Breast epithelium (tissue), 4 donors: ENCODE results near the gene CWC27. TPM values are rescaled to one million over a fixed set of nuclear protein-coding genes. Genes with fewer than 3 reads are reported as not detected.

ENCODE experiments used
- DNase-seq, 2 donors: peaks; one replicate each; pipeline ENCODE4 v3.0.0-alpha.2; 2019; ENCODE audit warnings: low spot score in 2 of 2
- H3K27ac ChIP-seq, 2 donors: fragments of 200-600 bp; sonication (generic) in 1 of 2; one replicate each; pipeline ENCODE4 v1.5.1; 2016 to 2019; ENCODE audit warnings: mild to moderate bottlenecking in 1 of 2
- H3K27me3 ChIP-seq, 2 donors: fragments of 200-600 bp; sonication (generic) in 1 of 2; one replicate each; pipeline versions ENCODE4 v1.5.1 to v1.6.0; 2017 to 2019; ENCODE audit warnings: control low read depth in 1 of 2, mild to moderate bottlenecking in 1 of 2
- H3K36me3 ChIP-seq: fragments of 200-600 bp; one replicate; pipeline ENCODE4 v1.5.1; 2019
- H3K4me1 ChIP-seq, 2 donors: fragments of 200-600 bp; sonication (generic); one replicate each; pipeline ENCODE4 v1.5.1; 2016 to 2019; ENCODE audit warnings: control low read depth in 1 of 2
- H3K4me3 ChIP-seq, 3 donors: fragments of 200-600 bp; sonication (generic); 1 replicate in 2 of 3; 2 replicates in 1 of 3; pipeline ENCODE4 v1.5.1; 2016 to 2019; ENCODE audit warnings: mild to moderate bottlenecking in 3 of 3, moderate library complexity in 2 of 3
- H3K9me3 ChIP-seq, 2 donors: fragments of 200-600 bp; sonication (generic) in 1 of 2; one replicate each; pipeline ENCODE4 v1.5.1; 2016 to 2019; ENCODE audit warnings: control low read depth in 1 of 2
- CTCF ChIP-seq, 3 donors: fragments of 450-650 bp; IDR thresholded peaks; one replicate each; pipeline ENCODE4 v1.5.1; 2016 to 2017; ENCODE audit warnings: antibody characterized with exemption in 3 of 3, mild to moderate bottlenecking in 3 of 3, moderate library complexity in 3 of 3
- POLR2A ChIP-seq: fragments of 450-650 bp; IDR thresholded peaks from one replicate; pipeline ENCODE4 v1.6.1; 2016; ENCODE audit warnings: antibody characterized with exemption, mild to moderate bottlenecking, moderate library complexity
- POLR2AphosphoS5 ChIP-seq, 3 donors: sonication (generic); formaldehyde crosslinking; IDR thresholded peaks; one replicate each; pipeline ENCODE4 v1.6.1; 2017; ENCODE audit warnings: antibody characterized with exemption in 3 of 3
- intact Hi-C: fragments of 100-400 bp; cut with DNase I; formaldehyde crosslinking; loops from one replicate; pipeline ENCODE4 v1.15.1; 2023; ENCODE audit warnings: low total_unique reads
- total RNA-seq, 3 donors: library from RNA; depleted of rRNA; stranded (reverse); fragments of >200 nt; gene quantifications; one replicate each; pipeline ENCODE4 v1.1.0, GENCODE V29; 2016

Gene CWC27
- total RNA-seq, 3 donors from 2014 or later = 10.6 to 19.9 (median 18.0) TPM

GRCh38 chr5:64839936-64840335, 71.2 kb downstream of the CWC27 start:
- intact Hi-C loops = no loop called here

GRCh38 chr5:64840958-64841357, 72.2 kb downstream of the CWC27 start:
- TF ChIP-seq POLR2AphosphoS5 (IDR thresholded peaks at IDR 0.05) = no peak
- no peak for TF ChIP-seq CTCF (IDR thresholded peaks at IDR 0.05)
- TF ChIP-seq POLR2A = no peak
- intact Hi-C loops = no loop called here
- H3K4me3 ChIP-seq = no peak overlapping the region

More at GRCh38 chr5:64839936-64840335, 71.2 kb downstream of the CWC27 start:
- Histone ChIP-seq H3K9me3 (peaks cover 0 to 4% of the 10 kb centered on the region in 2 donors), H3K4me3 (no peak overlapping the region), H3K27me3 (no peaks in the 10 kb centered on the region), H3K4me1 (no peaks in the 10 kb centered on the region), H3K36me3 (no peaks in the 10 kb centered on the region), H3K27ac (no peak overlapping the region)
- no peak for DNase-seq
- no peak for TF ChIP-seq CTCF (IDR thresholded peaks at IDR 0.05)
- no peak for TF ChIP-seq POLR2A

GRCh38 chr5:64853777-64854176, 85.0 kb downstream of the CWC27 start:
- TF ChIP-seq CTCF (IDR thresholded peaks at IDR 0.05) = no peak
- no peak for TF ChIP-seq POLR2A
- TF ChIP-seq POLR2AphosphoS5 (IDR thresholded peaks at IDR 0.05) = no peak
- intact Hi-C loops = no loop called here
- Histone ChIP-seq H3K27me3 (no peaks in the 10 kb centered on the region), H3K4me3 (no peak overlapping the region), H3K36me3 (no peaks in the 10 kb centered on the region), H3K27ac (no peak overlapping the region), H3K4me1 (no peaks in the 10 kb centered on the region), H3K9me3 (no peaks in the 10 kb centered on the region)
- DNase-seq = no peak

More at GRCh38 chr5:64840958-64841357, 72.2 kb downstream of the CWC27 start:
- H3K9me3 ChIP-seq = peaks cover 0 to 14% of the 10 kb centered on the region in 2 donors
- no peaks in the 10 kb centered on the region for H3K36me3 ChIP-seq
- no peaks in the 10 kb centered on the region for H3K27me3 ChIP-seq
- H3K4me1 ChIP-seq = no peaks in the 10 kb centered on the region
- no peak overlapping the region for H3K27ac ChIP-seq
- no peak for DNase-seq

- Histone ChIP-seq H3K4me3 (no peak overlapping the region), H3K27me3 (no peaks in the 10 kb centered on the region), H3K4me1 (no peaks in the 10 kb centered on the region), H3K27ac (no peak overlapping the region), H3K9me3 (no peaks in the 10 kb centered on the region), H3K36me3 (no peaks in the 10 kb centered on the region)
- TF ChIP-seq CTCF (IDR thresholded peaks at IDR 0.05) = no peak
- no peak for TF ChIP-seq POLR2A
- TF ChIP-seq POLR2AphosphoS5 (IDR thresholded peaks at IDR 0.05) = no peak
- intact Hi-C loops = no loop called here
- DNase-seq = no peak
Measured at GRCh38 chr5:64854855-64855254, 86.1 kb downstream of the CWC27 start.

GRCh38 chr5:64859881-64860280, 91.2 kb downstream of the CWC27 start:
- intact Hi-C loops = no loop called here
- Histone ChIP-seq H3K27me3 (no peaks in the 10 kb centered on the region), H3K9me3 (no peaks in the 10 kb centered on the region), H3K4me3 (no peak overlapping the region), H3K4me1 (no peaks in the 10 kb centered on the region), H3K27ac (no peak overlapping the region), H3K36me3 (no peaks in the 10 kb centered on the region)
- TF ChIP-seq CTCF (IDR thresholded peaks at IDR 0.05) = no peak
- DNase-seq = no peak
